NB4 (cell line): ENCODE data around the gene RNF6.

Experiments used
- DNase-seq: peaks from one replicate; pipeline ENCODE4 v3.0.0; 2010; ENCODE audit warnings: low read depth
- H3K4me3 ChIP-seq: one replicate; pipeline ENCODE4 v1.5.1; 2011; ENCODE audit warnings: mild to moderate bottlenecking, low read depth, low read length, moderate library complexity
- CTCF ChIP-seq: IDR thresholded peaks from one replicate; pipeline ENCODE4 v1.5.1; 2012; ENCODE audit warnings: low read depth, low read length
- MAX ChIP-seq: IDR thresholded peaks from 2 replicates; pipeline ENCODE4 v1.6.1; 2011; ENCODE audit warnings: low read depth, low read length
- MYC ChIP-seq: IDR thresholded peaks from 2 replicates; pipeline ENCODE4 v1.6.1; 2011; ENCODE audit warnings: low read depth, low read length
- POLR2A ChIP-seq: IDR thresholded peaks from 2 replicates; pipeline ENCODE4 v1.6.1; 2011; ENCODE audit warnings: mild to moderate bottlenecking; ENCODE audit not compliant: insufficient read length; ENCODE audit errors: extremely low read depth

Gene RNF6

GRCh38 chr13:26221721-26222519 is at the start of gene RNF6:
Gene RNF6 (minus strand): TSS chr13:26222314. CDS start chr13:26219649, 2,665 bp downstream.
- peak; percentile 99 for DNase-seq
- H3K4me3 ChIP-seq: peak within 1 kb of the TSS; percentile 86
- peak; percentile 17 for TF ChIP-seq MAX
- TF ChIP-seq MYC: peak; percentile 80; the same call in 1 of the 2 replicates
- no peak for TF ChIP-seq CTCF
- peak; percentile 85 for TF ChIP-seq POLR2A

GRCh38 chr13:26270707-26271106 is 48.6 kb upstream of the RNF6 start:
- DNase-seq: no peak
- TF ChIP-seq MYC (no peak), MAX (no peak), CTCF (no peak), POLR2A (no peak)
- H3K4me3 ChIP-seq: no peak overlapping the region

GRCh38 chr13:26266311-26266710 is 44.2 kb upstream of the RNF6 start:
- TF ChIP-seq MYC: no peak
- TF ChIP-seq CTCF: no peak
- no peak for DNase-seq
- no peak overlapping the region for H3K4me3 ChIP-seq

GRCh38 chr13:26262156-26262555 is 40.0 kb upstream of the RNF6 start:
- no peak for DNase-seq
- TF ChIP-seq CTCF: no peak
- TF ChIP-seq MAX: no peak
- no peak for TF ChIP-seq POLR2A
- no peak for TF ChIP-seq MYC
- H3K4me3 ChIP-seq: no peak overlapping the region

- no peak overlapping the region for H3K4me3 ChIP-seq
- no peak for TF ChIP-seq MYC
- TF ChIP-seq CTCF: no peak
- no peak for TF ChIP-seq MAX
- no peak for TF ChIP-seq POLR2A
- no peak for DNase-seq
Observed at GRCh38 chr13:26259634-26260033, 37.5 kb upstream of the RNF6 start.

- H3K4me3 ChIP-seq: peak overlapping the region; percentile 87
Observed at GRCh38 chr13:26257049-26257448, 34.9 kb upstream of the RNF6 start.

More at GRCh38 chr13:26257049-26257448, 34.9 kb upstream of the RNF6 start:
- TF ChIP-seq POLR2A (no peak), MAX (no peak), MYC (no peak), CTCF (no peak)
- DNase-seq: no peak
